GM23338 (cell line): Measurements from ENCODE around the gene SORBS1. TPM values are rescaled to one million over a fixed set of nuclear protein-coding genes. Genes with fewer than 3 reads are reported as not detected.

Experiments used
- ATAC-seq: fragments of 200-7000 bp; cut with Tn5 transposase; 3 replicates; pipeline ENCODE4 v1.9.1; 2020
- DNase-seq: peaks from one replicate; pipeline ENCODE4 v3.0.0-alpha.2; 2015; ENCODE audit warnings: low spot score
- H2AFZ ChIP-seq: fragments of 200-600 bp; sonication (generic); 2 replicates; pipeline ENCODE4 v1.8.0; 2016; ENCODE audit warnings: antibody characterized with exemption, mild to moderate bottlenecking, moderate library complexity
- H3F3A ChIP-seq: fragments of 200-600 bp; sonication (generic); replicated peaks from 2 replicates; pipeline ENCODE4 v1.8.0; 2017; ENCODE audit warnings: antibody characterized with exemption, mixed run types, low read depth
- H3K27ac ChIP-seq: fragments of 200-600 bp; sonication (generic); 2 replicates; pipeline ENCODE4 v1.6.1; 2016; ENCODE audit warnings: low read depth
- H3K27me3 ChIP-seq: fragments of 200-600 bp; sonication (generic); 2 replicates; pipeline ENCODE4 v1.8.0; 2016; ENCODE audit warnings: mild to moderate bottlenecking, mixed run types, moderate library complexity; ENCODE audit not compliant: insufficient read depth
- H3K36me3 ChIP-seq: fragments of 200-600 bp; sonication (generic); 2 replicates; pipeline ENCODE4 v1.8.0; 2016; ENCODE audit warnings: mild to moderate bottlenecking; ENCODE audit not compliant: insufficient read depth
- H3K4me1 ChIP-seq: fragments of 200-600 bp; sonication (generic); 2 replicates; pipeline ENCODE4 v1.8.0; 2016; ENCODE audit warnings: mild to moderate bottlenecking, moderate library complexity; ENCODE audit not compliant: insufficient read depth
- H3K4me2 ChIP-seq: fragments of 200-600 bp; sonication (generic); 2 replicates; pipeline ENCODE4 v1.7.1; 2017; ENCODE audit warnings: mixed run types
- H3K4me3 ChIP-seq: fragments of 200-600 bp; sonication (generic); 2 replicates; pipeline ENCODE4 v1.6.1; 2016; ENCODE audit warnings: mixed run types
- H3K79me2 ChIP-seq: fragments of 200-600 bp; sonication (generic); replicated peaks from 2 replicates; pipeline ENCODE4 v1.8.0; 2017; ENCODE audit warnings: mild to moderate bottlenecking; ENCODE audit not compliant: insufficient read depth
- H3K9me2 ChIP-seq: fragments of 200-600 bp; sonication (generic); 2 replicates; pipeline ENCODE4 v1.8.0; 2017; ENCODE audit not compliant: insufficient read depth
- H4K20me1 ChIP-seq: fragments of 200-600 bp; sonication (generic); replicated peaks from 2 replicates; pipeline ENCODE4 v1.8.0; 2017; ENCODE audit warnings: mild to moderate bottlenecking; ENCODE audit not compliant: insufficient read depth
- H3K27ac Mint-ChIP-seq: 2 replicates; pipeline ENCODE4 v1.8.0; 2020; ENCODE audit warnings: inconsistent platforms, mild to moderate bottlenecking, moderate library complexity, mixed read lengths
- H3K27me3 Mint-ChIP-seq: 3 replicates; pipeline ENCODE4 v1.8.0; 2022; ENCODE audit warnings: low read depth, mild to moderate bottlenecking, moderate library complexity, mixed read lengths, inconsistent platforms; ENCODE audit not compliant: insufficient read depth, poor library complexity
- H3K36me3 Mint-ChIP-seq: 3 replicates; pipeline ENCODE4 v1.8.0; 2021; ENCODE audit warnings: low read depth, mild to moderate bottlenecking, inconsistent platforms, moderate library complexity, mixed read lengths
- H3K4me1 Mint-ChIP-seq: 3 replicates; pipeline ENCODE4 v1.8.0; 2020; ENCODE audit warnings: mild to moderate bottlenecking, inconsistent platforms, mixed read lengths
- H3K4me3 Mint-ChIP-seq: 3 replicates; pipeline ENCODE4 v1.8.0; 2021; ENCODE audit warnings: moderate library complexity, mild to moderate bottlenecking, inconsistent platforms, mixed read lengths
- H3K9me3 Mint-ChIP-seq: 3 replicates; pipeline ENCODE4 v1.8.0; 2020; ENCODE audit warnings: moderate library complexity, mild to moderate bottlenecking, inconsistent platforms, mixed read lengths
- CREB1 ChIP-seq: fragments of 250-450 bp; sonication (Bioruptor Pico); IDR thresholded peaks from 2 replicates; pipeline ENCODE4 v1.5.0; 2020; ENCODE audit warnings: low read depth, mild to moderate bottlenecking, moderate library complexity
- EZH2 ChIP-seq: fragments of 200-600 bp; sonication (generic); IDR thresholded peaks from one replicate; pipeline ENCODE4 v1.8.0; 2017; ENCODE audit warnings: antibody characterized with exemption, mild to moderate bottlenecking, low read depth; ENCODE audit not compliant: unreplicated experiment
- JUNB ChIP-seq: IDR thresholded peaks from one replicate; pipeline ENCODE4 v1.6.1; 2016; ENCODE audit warnings: antibody characterized with exemption; ENCODE audit not compliant: unreplicated experiment
- POLR2AphosphoS5 ChIP-seq: IDR thresholded peaks from 2 replicates; pipeline ENCODE4 v1.6.1; 2016; ENCODE audit warnings: antibody characterized with exemption, low read depth
- STAT1 ChIP-seq: IDR thresholded peaks from one replicate; pipeline ENCODE4 v1.6.1; 2016; ENCODE audit warnings: antibody characterized with exemption; ENCODE audit not compliant: unreplicated experiment
- ZNF331 ChIP-seq: fragments of 250-450 bp; sonication (Bioruptor Pico); IDR thresholded peaks from 2 replicates; pipeline ENCODE4 v1.5.0; 2020; ENCODE audit warnings: low read depth, mild to moderate bottlenecking, moderate library complexity
- ZNF462 ChIP-seq: fragments of 250-450 bp; sonication (Bioruptor Pico); IDR thresholded peaks from 2 replicates; pipeline ENCODE4 v1.5.0; 2020; ENCODE audit warnings: mild to moderate bottlenecking, moderate library complexity
- polyA plus RNA-seq: library from polyadenylated mRNA; unstranded; fragments of >200 nt; fragmentation: Nextera tagmentation; extraction: Ambion mirVana; gene quantifications from 2 replicates; pipeline ENCODE4 v1.2.1, GENCODE V29; 2016
- total RNA-seq: library from RNA; depleted of rRNA; stranded (reverse); fragments of >200 nt; shearing (Covaris generic); gene quantifications from 2 replicates; pipeline ENCODE4 v1.2.3, GENCODE V29; 2014
- TF ChIP-seq, protein P1 (sequence below): IDR thresholded peaks from one replicate; pipeline ENCODE4 v1.6.1; 2018; ENCODE audit warnings: antibody characterized with exemption; ENCODE audit not compliant: unreplicated experiment

Gene SORBS1
- total and polyA plus RNA-seq, 2 experiments from 2014 or later, result 47.7 to 51.5 TPM

- TF ChIP-seq, protein P1, sequence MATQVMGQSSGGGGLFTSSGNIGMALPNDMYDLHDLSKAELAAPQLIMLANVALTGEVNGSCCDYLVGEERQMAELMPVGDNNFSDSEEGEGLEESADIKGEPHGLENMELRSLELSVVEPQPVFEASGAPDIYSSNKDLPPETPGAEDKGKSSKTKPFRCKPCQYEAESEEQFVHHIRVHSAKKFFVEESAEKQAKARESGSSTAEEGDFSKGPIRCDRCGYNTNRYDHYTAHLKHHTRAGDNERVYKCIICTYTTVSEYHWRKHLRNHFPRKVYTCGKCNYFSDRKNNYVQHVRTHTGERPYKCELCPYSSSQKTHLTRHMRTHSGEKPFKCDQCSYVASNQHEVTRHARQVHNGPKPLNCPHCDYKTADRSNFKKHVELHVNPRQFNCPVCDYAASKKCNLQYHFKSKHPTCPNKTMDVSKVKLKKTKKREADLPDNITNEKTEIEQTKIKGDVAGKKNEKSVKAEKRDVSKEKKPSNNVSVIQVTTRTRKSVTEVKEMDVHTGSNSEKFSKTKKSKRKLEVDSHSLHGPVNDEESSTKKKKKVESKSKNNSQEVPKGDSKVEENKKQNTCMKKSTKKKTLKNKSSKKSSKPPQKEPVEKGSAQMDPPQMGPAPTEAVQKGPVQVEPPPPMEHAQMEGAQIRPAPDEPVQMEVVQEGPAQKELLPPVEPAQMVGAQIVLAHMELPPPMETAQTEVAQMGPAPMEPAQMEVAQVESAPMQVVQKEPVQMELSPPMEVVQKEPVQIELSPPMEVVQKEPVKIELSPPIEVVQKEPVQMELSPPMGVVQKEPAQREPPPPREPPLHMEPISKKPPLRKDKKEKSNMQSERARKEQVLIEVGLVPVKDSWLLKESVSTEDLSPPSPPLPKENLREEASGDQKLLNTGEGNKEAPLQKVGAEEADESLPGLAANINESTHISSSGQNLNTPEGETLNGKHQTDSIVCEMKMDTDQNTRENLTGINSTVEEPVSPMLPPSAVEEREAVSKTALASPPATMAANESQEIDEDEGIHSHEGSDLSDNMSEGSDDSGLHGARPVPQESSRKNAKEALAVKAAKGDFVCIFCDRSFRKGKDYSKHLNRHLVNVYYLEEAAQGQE, result no peak
- TF ChIP-seq STAT1, result no peak
- TF ChIP-seq POLR2AphosphoS5, result no peak
- no peak for TF ChIP-seq JUNB
- no peak for TF ChIP-seq CREB1 (CRISPR knock-in tag)
Measured at GRCh38 chr10:95329296-95329695, 231.9 kb downstream of the SORBS1 start (continued).

DNA sequence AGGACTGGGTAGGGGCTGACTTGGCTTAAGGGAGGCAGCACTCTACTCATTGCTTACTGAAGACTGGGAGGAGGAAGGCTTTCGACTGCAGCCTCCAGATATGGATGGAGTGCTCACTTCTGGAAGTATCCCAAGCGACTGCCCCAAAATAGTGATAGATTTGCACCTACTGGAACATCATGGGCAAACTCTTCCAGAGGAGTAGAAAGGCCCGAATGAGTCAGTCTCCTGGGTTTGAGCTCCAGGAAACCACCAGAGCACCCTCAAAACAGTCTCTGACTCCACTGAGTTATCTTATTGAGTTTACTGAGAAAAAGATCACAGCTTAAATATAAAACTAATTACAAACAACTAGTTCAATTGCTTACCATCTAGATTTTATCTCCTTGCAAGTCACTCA is 233.2 kb downstream of the SORBS1 start:
- no peak overlapping the region for H2AFZ ChIP-seq
- H3K36me3 Mint-ChIP-seq, result no peaks in the 10 kb centered on the region
- DNase-seq (no peak), ATAC-seq (no peak)
- H3K9me3 Mint-ChIP-seq, result no peaks in the 10 kb centered on the region
- H3K4me3 ChIP-seq, result no peak overlapping the region
- no peak overlapping the region for H3K27ac Mint-ChIP-seq
- peaks cover 4% of the 10 kb centered on the region; the same call in 2 of the 3 replicates for H3K4me1 Mint-ChIP-seq
- no peak for TF ChIP-seq ZNF331
- TF ChIP-seq ZNF462, result no peak
- no peak for TF ChIP-seq EZH2
- no peak for TF ChIP-seq POLR2AphosphoS5
- H3K9me2 ChIP-seq, result no peaks in the 10 kb centered on the region
- no peak overlapping the region for H3K27ac ChIP-seq
- no peaks in the 10 kb centered on the region for H3K36me3 ChIP-seq
- H3F3A ChIP-seq, result no peaks in the 10 kb centered on the region
- H3K4me2 ChIP-seq, result no peak overlapping the region
- no peak overlapping the region for H3K4me3 Mint-ChIP-seq
- H4K20me1 ChIP-seq, result no peaks in the 10 kb centered on the region
- H3K79me2 ChIP-seq, result no peaks in the 10 kb centered on the region
- H3K27me3 Mint-ChIP-seq, result no peaks in the 10 kb centered on the region
- no peaks in the 10 kb centered on the region for H3K27me3 ChIP-seq
- peaks cover 2% of the 10 kb centered on the region; the same call in 1 of the 2 replicates for H3K4me1 ChIP-seq
